GM10248 (cell line): Measurements from ENCODE around the gene HOXA1.

ENCODE experiments used
- CTCF ChIA-PET: fragments of 300-600 bp; sonication (Branson Sonifier 250); formaldehyde crosslinking; extraction: SDS; loops from one replicate; lab custom pipeline; 2021; ENCODE audit warnings: antibody characterized with exemption; lab: Yijun Ruan, JAX
- POLR2A ChIA-PET: fragments of 350-650 bp; sonication (Branson Sonifier 250); formaldehyde crosslinking; extraction: SDS; loops from one replicate; lab custom pipeline; 2020; ENCODE audit warnings: antibody characterized with exemption; lab: Yijun Ruan, JAX
- DNase-seq: peaks from one replicate; pipeline ENCODE4 v3.0.0; 2012; ENCODE audit errors: extremely low spot score
- CTCF ChIP-seq: IDR thresholded peaks from 2 replicates; pipeline ENCODE4 v1.5.1; 2012; ENCODE audit warnings: mild to moderate bottlenecking, low read depth; ENCODE audit errors: extremely low read depth, missing control alignments, control extremely low read depth

Gene HOXA1

GRCh38 chr7:27073076-27073475 is 22.7 kb downstream of the HOXA1 start:
- no peak for DNase-seq
- CTCF ChIA-PET, result interaction anchor here (2.8 kb wide), 1 partner anchor 9 kb away, joined by 6 read pairs; no protein-coding TSS in a partner anchor
- no peak for TF ChIP-seq CTCF
- POLR2A ChIA-PET, result no interaction called here

GRCh38 chr7:27071622-27072390 is 24.0 kb downstream of the HOXA1 start:
- POLR2A ChIA-PET, result no interaction called here
- TF ChIP-seq CTCF, result no peak
- CTCF ChIA-PET, result interaction anchor here (1.2 to 2.8 kb wide), 3 partner anchors 10 to 29 kb away, joined by 3 to 6 read pairs (median 6); no protein-coding TSS in a partner anchor
- no peak for DNase-seq

GRCh38 chr7:27068259-27068658 is 27.5 kb downstream of the HOXA1 start:
- DNase-seq, result no peak
- ChIA-PET POLR2A (no interaction called here), CTCF (interaction anchor here (1.6 kb wide), 1 partner anchor 12 kb away, joined by 4 read pairs; no protein-coding TSS in a partner anchor)
- no peak for TF ChIP-seq CTCF

- ChIA-PET POLR2A (no interaction called here), CTCF (interaction anchor here (0.7 to 1.4 kb wide), 2 partner anchors 15 to 256 kb away, joined by 3 read pairs; no protein-coding TSS in a partner anchor)
- TF ChIP-seq CTCF, result no peak
- no peak for DNase-seq
Measured at GRCh38 chr7:27066148-27066547, 29.7 kb downstream of the HOXA1 start.

GRCh38 chr7:27065709-27066108 is 30.1 kb downstream of the HOXA1 start:
- CTCF ChIA-PET, result interaction anchor here (1.4 kb wide), 1 partner anchor 15 kb away, joined by 3 read pairs; no protein-coding TSS in a partner anchor
- TF ChIP-seq CTCF, result no peak
- no peak for DNase-seq
- POLR2A ChIA-PET, result no interaction called here

- ChIA-PET POLR2A (no interaction called here), CTCF (no interaction called here)
- no peak for TF ChIP-seq CTCF
- DNase-seq, result no peak
Measured at GRCh38 chr7:27064661-27065060, 31.1 kb downstream of the HOXA1 start.
